AG10803 (cell line): ENCODE data around the gene MISP3.

Source experiments
- DNase-seq: peaks from one replicate; pipeline ENCODE4 v3.0.0; 2010; ENCODE audit warnings: low read depth
- H3K4me3 ChIP-seq: 2 replicates; pipeline ENCODE4 v1.5.1; 2011; ENCODE audit warnings: mild to moderate bottlenecking, low read length, control low read depth
- CTCF ChIP-seq: conservative IDR thresholded peaks from 2 replicates; pipeline ENCODE4 v1.5.1; 2011; ENCODE audit warnings: mild to moderate bottlenecking, low read length, control low read depth, inconsistent platforms

The MISP3 gene

GRCh38 chr19:14105680-14106079, 33.1 kb downstream of the MISP3 start:
- no peak overlapping the region for H3K4me3 ChIP-seq
- TF ChIP-seq CTCF, result no peak
- DNase-seq, result no peak

GRCh38 chr19:14106840-14107239, 34.3 kb downstream of the MISP3 start:
- TF ChIP-seq CTCF, result no peak
- H3K4me3 ChIP-seq, result no peak overlapping the region
- DNase-seq, result no peak

GRCh38 chr19:14107581-14108461, 35.2 kb downstream of the MISP3 start:
- DNase-seq, result no peak
- no peak for TF ChIP-seq CTCF
- no peak overlapping the region for H3K4me3 ChIP-seq

GRCh38 chr19:14110650-14111049, 38.1 kb downstream of the MISP3 start:
- no peak overlapping the region for H3K4me3 ChIP-seq
- TF ChIP-seq CTCF, result no peak
- DNase-seq, result no peak

- no peak for TF ChIP-seq CTCF
- no peak overlapping the region for H3K4me3 ChIP-seq
- DNase-seq, result no peak
Measured at GRCh38 chr19:14111486-14111885, 38.9 kb downstream of the MISP3 start.

GRCh38 chr19:14112051-14112808, 39.6 kb downstream of the MISP3 start:
- no peak for TF ChIP-seq CTCF
- DNase-seq, result no peak
- peak overlapping the region; percentile 3; the same call in 1 of the 2 replicates for H3K4me3 ChIP-seq
